ENCODE measurements around the gene OR2AG2.

OR2AG2 gene

GRCh38 chr11:6738590-6738989 lies 33.2 kb downstream of the OR2AG2 start:
- no peak overlapping the region for H3K4me3 ChIP-seq (ENCODE audit: low read depth, low read length)
- TF ChIP-seq CTCF (IDR thresholded peaks at IDR 0.05; ENCODE audit: borderline replicate concordance, insufficient read depth, low read depth, low read length) = no peak

- no peak overlapping the region for H3K4me3 ChIP-seq (ENCODE audit: low read depth, low read length)
- TF ChIP-seq CTCF (IDR thresholded peaks at IDR 0.05; ENCODE audit: borderline replicate concordance, insufficient read depth, low read depth, low read length) = peak; percentile 61; the same call in 1 of the 2 replicates
These were observed 33.8 kb downstream of the OR2AG2 start for GRCh38 chr11:6737872-6738466.

GRCh38 chr11:6736495-6737121 lies 35.2 kb downstream of the OR2AG2 start:
- no peak for TF ChIP-seq CTCF (IDR thresholded peaks at IDR 0.05; ENCODE audit: borderline replicate concordance, insufficient read depth, low read depth, low read length)
- no peak overlapping the region for H3K4me3 ChIP-seq (ENCODE audit: low read depth, low read length)

- no peak overlapping the region for H3K4me3 ChIP-seq (ENCODE audit: low read depth, low read length)
- TF ChIP-seq CTCF (IDR thresholded peaks at IDR 0.05; ENCODE audit: borderline replicate concordance, insufficient read depth, low read depth, low read length) = no peak
These were observed 36.5 kb downstream of the OR2AG2 start for GRCh38 chr11:6735306-6735705.

- no peak overlapping the region for H3K4me3 ChIP-seq (ENCODE audit: low read depth, low read length)
- TF ChIP-seq CTCF (IDR thresholded peaks at IDR 0.05; ENCODE audit: borderline replicate concordance, insufficient read depth, low read depth, low read length) = no peak
These were observed 37.2 kb downstream of the OR2AG2 start for GRCh38 chr11:6734616-6735015.

GRCh38 chr11:6733326-6734275 lies 38.2 kb downstream of the OR2AG2 start:
- TF ChIP-seq CTCF (IDR thresholded peaks at IDR 0.05; ENCODE audit: borderline replicate concordance, insufficient read depth, low read depth, low read length) = no peak
- no peak overlapping the region for H3K4me3 ChIP-seq (ENCODE audit: low read depth, low read length)
